Sigmoid colon (tissue), 7 donors: Measurements from ENCODE around the gene DNAAF2. TPM values are rescaled to one million over a fixed set of nuclear protein-coding genes. Genes with fewer than 3 reads are reported as not detected.
A peak's percentile ranks its signal among the peaks of the same experiment; 100 is the strongest.

Experiments
- DNase-seq: peaks from one replicate; pipeline ENCODE4 v3.0.0-alpha.2; 2019
- H3K27ac ChIP-seq, 4 donors: fragments of 200-600 bp; sonication (generic); one replicate each; pipeline ENCODE4 v1.5.1; 2016 to 2019; ENCODE audit warnings: mild to moderate bottlenecking in 1 of 4
- H3K27me3 ChIP-seq, 3 donors: fragments of 200-600 bp; sonication (generic); one replicate each; pipeline ENCODE4 v1.5.1; 2019; ENCODE audit warnings: mild to moderate bottlenecking in 1 of 3
- H3K36me3 ChIP-seq, 4 donors: fragments of 200-600 bp; sonication (generic); one replicate each; pipeline ENCODE4 v1.5.1; 2016 to 2019
- H3K4me1 ChIP-seq, 4 donors: fragments of 200-600 bp; sonication (generic); one replicate each; pipeline ENCODE4 v1.5.1; 2017 to 2019
- H3K4me3 ChIP-seq, 4 donors: fragments of 200-600 bp; sonication (generic); one replicate each; pipeline ENCODE4 v1.5.1; 2017 to 2019; ENCODE audit warnings: mild to moderate bottlenecking in 2 of 4, moderate library complexity in 1 of 4
- H3K9me3 ChIP-seq, 4 donors: fragments of 200-600 bp in 3 of 4; sonication (generic) in 3 of 4; one replicate each; pipeline versions ENCODE4 v1.5.1 to v1.6.1; 2013 to 2019
- CTCF ChIP-seq, 4 experiments: fragments of 450-650 bp in 3 of 4; fragments of 200-600 bp in 1 of 4; IDR thresholded peaks; one replicate each; pipeline ENCODE4 v1.5.1; 2016 to 2019; ENCODE audit warnings: antibody characterized with exemption in 4 of 4, mild to moderate bottlenecking in 3 of 4, moderate library complexity in 2 of 4
- EP300 ChIP-seq, 4 donors: sonication (generic); formaldehyde crosslinking; IDR thresholded peaks; one replicate each; pipeline ENCODE4 v1.6.1; 2017; ENCODE audit warnings: antibody characterized with exemption in 4 of 4
- POLR2A ChIP-seq, 2 donors: fragments of 450-650 bp; IDR thresholded peaks; one replicate each; pipeline ENCODE4 v1.6.1; 2016; ENCODE audit warnings: antibody characterized with exemption in 2 of 2, mild to moderate bottlenecking in 2 of 2, moderate library complexity in 2 of 2
- POLR2AphosphoS5 ChIP-seq, 4 donors: sonication (generic); formaldehyde crosslinking; IDR thresholded peaks; one replicate each; pipeline ENCODE4 v1.6.1; 2017; ENCODE audit warnings: antibody characterized with exemption in 4 of 4
- WGBS, 2 donors: extraction: QIAGEN DNeasy Blood & Tissue Kit; methylation state at CpG; one replicate each; pipeline ENCODE4 v1.1.7; 2013; 5-methylcytosine and 5-hydroxymethylcytosine counted together
- intact Hi-C: fragments of 100-400 bp; cut with DNase I; formaldehyde crosslinking; loops from one replicate; pipeline ENCODE4 v1.15.1; 2023
- polyA plus RNA-seq, 3 donors: library from polyadenylated mRNA; stranded (reverse); fragments of 200-250 nt; gene quantifications; one replicate each; pipeline ENCODE4 v1.2.3, GENCODE V29; 2013
- total RNA-seq, 4 donors: library from RNA; depleted of rRNA; stranded (reverse); fragments of >200 nt; gene quantifications; one replicate each; pipeline ENCODE4 v1.1.0, GENCODE V29; 2016
- donor health status: healthy with polysubstance abuse.
- donor health status: Bipolar disorder and iron deficiency.
- donor health status: healthy.

The DNAAF2 gene
- total and polyA plus RNA-seq, 7 donors: 3.3 to 12.7 (median 9.6) TPM

GRCh38 chr14:49607583-49607982 lies 27.5 kb downstream of the DNAAF2 start:
- H3K4me3 ChIP-seq: no peak overlapping the region
- no peak for TF ChIP-seq POLR2AphosphoS5 (IDR thresholded peaks at IDR 0.05)
- no peak for TF ChIP-seq CTCF (IDR thresholded peaks at IDR 0.05)
- TF ChIP-seq POLR2A (IDR thresholded peaks at IDR 0.05): no peak
- TF ChIP-seq EP300 (IDR thresholded peaks at IDR 0.05): no peak
- H3K36me3 ChIP-seq: peaks cover 0 to 13% (median 1%) of the 10 kb centered on the region in 4 donors
- H3K27me3 ChIP-seq: no peaks in the 10 kb centered on the region
- no peaks in the 10 kb centered on the region for H3K9me3 ChIP-seq
- intact Hi-C loops: no loop called here
- no peak overlapping the region for H3K27ac ChIP-seq
- H3K4me1 ChIP-seq: no peaks in the 10 kb centered on the region
- DNase-seq: no peak
- WGBS, 2 donors: 44 to 93% methylated on average over 6 of the region's 6 CpGs

GRCh38 chr14:49598485-49599300 lies 36.4 kb downstream of the DNAAF2 start, which contains the start of gene LRR1:
Gene LRR1, plus strand, starts transcription at chr14:49598940. Its CDS starts 81 bp downstream, at chr14:49599021.
- peak; percentile 89 for DNase-seq
- Histone ChIP-seq H3K27ac (peak within 1 kb of the TSS; percentile 93 to 98 (median 96)), H3K9me3 (no peaks in the 10 kb centered on the region), H3K4me1 (peaks cover 0 to 15% (median 4%) of the 10 kb centered on the region in 4 donors), H3K27me3 (no peaks in the 10 kb centered on the region), H3K4me3 (peak within 1 kb of the TSS; percentile 77 to 94 (median 85)), H3K36me3 (no peaks in the 10 kb centered on the region)
- intact Hi-C loops: loop anchor here (1.0 kb wide), 2 partner anchors 12 to 22 kb away; partner anchors contain the start of genes MGAT2, RPL36AL and RPS29
- peak; percentile 28 to 39 for TF ChIP-seq POLR2A (IDR thresholded peaks at IDR 0.05)
- no peak for TF ChIP-seq EP300 (IDR thresholded peaks at IDR 0.05)
- peak; percentile 26 to 65 (median 58) for TF ChIP-seq POLR2AphosphoS5 (IDR thresholded peaks at IDR 0.05)
- WGBS, 2 donors: 0% methylated on average over 77 of the region's 77 CpGs

GRCh38 chr14:49598189-49598484 lies 36.9 kb downstream of the DNAAF2 start:
- H3K27ac ChIP-seq: peak overlapping the region; percentile 93 to 98 (median 96)
- DNase-seq: no peak
- intact Hi-C loops: loop anchor here (1.0 kb wide), 2 partner anchors 12 to 22 kb away; partner anchors contain the start of genes MGAT2, RPL36AL and RPS29
- H3K4me3 ChIP-seq: peak overlapping the region; percentile 77 to 94 (median 85)
- H3K27me3 ChIP-seq: no peaks in the 10 kb centered on the region
- TF ChIP-seq CTCF (IDR thresholded peaks at IDR 0.05) (no peak), POLR2AphosphoS5 (IDR thresholded peaks at IDR 0.05) (no peak), POLR2A (IDR thresholded peaks at IDR 0.05) (no peak), EP300 (IDR thresholded peaks at IDR 0.05) (no peak)
- no peaks in the 10 kb centered on the region for H3K36me3 ChIP-seq
- H3K4me1 ChIP-seq: peaks cover 0 to 15% (median 4%) of the 10 kb centered on the region in 4 donors
- H3K9me3 ChIP-seq: no peaks in the 10 kb centered on the region
- WGBS, 2 donors: 0% methylated on average over 15 of the region's 15 CpGs

GRCh38 chr14:49594347-49595091 lies 40.5 kb downstream of the DNAAF2 start:
- intact Hi-C loops: no loop called here
- H3K27ac ChIP-seq: no peak overlapping the region

GRCh38 chr14:49593016-49593415 lies 42.0 kb downstream of the DNAAF2 start:
- WGBS, 2 donors: 65 to 79% methylated on average over 3 of the region's 3 CpGs
- intact Hi-C loops: no loop called here
- TF ChIP-seq POLR2A (IDR thresholded peaks at IDR 0.05): no peak
- TF ChIP-seq EP300 (IDR thresholded peaks at IDR 0.05): no peak
- no peak for TF ChIP-seq POLR2AphosphoS5 (IDR thresholded peaks at IDR 0.05)
- no peak for TF ChIP-seq CTCF (IDR thresholded peaks at IDR 0.05)
- Histone ChIP-seq H3K4me3 (no peak overlapping the region), H3K9me3 (no peaks in the 10 kb centered on the region), H3K4me1 (peaks cover 0 to 9% (median 4%) of the 10 kb centered on the region in 4 donors), H3K27me3 (no peaks in the 10 kb centered on the region), H3K36me3 (no peaks in the 10 kb centered on the region), H3K27ac (no peak overlapping the region)
- no peak for DNase-seq

More at GRCh38 chr14:49594347-49595091, 40.5 kb downstream of the DNAAF2 start:
- Histone ChIP-seq H3K9me3 (no peaks in the 10 kb centered on the region), H3K4me1 (peaks cover 0 to 9% (median 4%) of the 10 kb centered on the region in 4 donors), H3K4me3 (no peak overlapping the region), H3K27me3 (no peaks in the 10 kb centered on the region), H3K36me3 (no peaks in the 10 kb centered on the region)
- no peak for DNase-seq
- no peak for TF ChIP-seq POLR2AphosphoS5 (IDR thresholded peaks at IDR 0.05)
- WGBS, 2 donors: 12 to 34% methylated on average over 4 of the region's 4 CpGs
